Right atrium auricular region (tissue), 2 donors: ENCODE results near the gene ERC2. TPM values are rescaled to one million over a fixed set of nuclear protein-coding genes. Genes with fewer than 3 reads are reported as not detected.

Source experiments
- DNase-seq: peaks from one replicate; pipeline ENCODE4 v3.0.0-alpha.2; 2019; ENCODE audit warnings: low spot score
- H3K27ac ChIP-seq, 2 donors: fragments of 200-600 bp; sonication (generic); 1 replicate in 1 of 2; 2 replicates in 1 of 2; pipeline ENCODE4 v1.5.1; 2016 to 2019
- H3K27me3 ChIP-seq, 2 donors: fragments of 200-600 bp; sonication (generic); one replicate each; pipeline versions ENCODE4 v1.5.1 to v1.6.0; 2017 to 2019
- H3K36me3 ChIP-seq: fragments of 200-600 bp; sonication (generic); one replicate; pipeline ENCODE4 v1.5.1; 2016
- H3K4me1 ChIP-seq, 2 donors: fragments of 200-600 bp; sonication (generic); one replicate each; pipeline versions ENCODE4 v1.5.1 to v1.6.0; 2017 to 2019
- H3K4me3 ChIP-seq, 2 donors: fragments of 200-600 bp; sonication (generic); 1 replicate in 1 of 2; 2 replicates in 1 of 2; pipeline ENCODE4 v1.5.1; 2017 to 2019; ENCODE audit warnings: mild to moderate bottlenecking in 1 of 2, moderate library complexity in 1 of 2
- H3K9me3 ChIP-seq, 2 donors: fragments of 200-600 bp; sonication (generic); one replicate each; pipeline ENCODE4 v1.5.1; 2019
- CTCF ChIP-seq, 2 donors: fragments of 200-600 bp; sonication (generic); IDR thresholded peaks; one replicate each; pipeline ENCODE4 v1.5.1; 2019; ENCODE audit warnings: antibody characterized with exemption in 2 of 2
- total RNA-seq, 2 donors: library from RNA; depleted of rRNA; stranded (reverse); fragments of >200 nt; gene quantifications; one replicate each; pipeline ENCODE4 v1.1.0, GENCODE V29; 2016

The ERC2 gene
- total RNA-seq, 2 donors from 2014 or later, result 2.9 to 4.0 TPM

GRCh38 chr3:55481744-55482495, 986.3 kb downstream of the ERC2 start:
- Histone ChIP-seq H3K4me3 (peak overlapping the region; percentile 34 to 46), H3K4me1 (peaks cover 0 to 36% of the 10 kb centered on the region in 2 donors), H3K27me3 (no peaks in the 10 kb centered on the region), H3K27ac (no peak overlapping the region), H3K9me3 (no peaks in the 10 kb centered on the region), H3K36me3 (no peaks in the 10 kb centered on the region)
- no peak for TF ChIP-seq CTCF (IDR thresholded peaks at IDR 0.05)
- no peak for DNase-seq

- Histone ChIP-seq H3K9me3 (no peaks in the 10 kb centered on the region), H3K27ac (no peak overlapping the region), H3K4me1 (peaks cover 0 to 28% of the 10 kb centered on the region in 2 donors), H3K36me3 (no peaks in the 10 kb centered on the region), H3K27me3 (no peaks in the 10 kb centered on the region), H3K4me3 (peak overlapping the region; percentile 34 to 46)
- TF ChIP-seq CTCF (IDR thresholded peaks at IDR 0.05), result no peak
- DNase-seq, result no peak
Measured at GRCh38 chr3:55480911-55481743, 987.1 kb downstream of the ERC2 start.

DNA sequence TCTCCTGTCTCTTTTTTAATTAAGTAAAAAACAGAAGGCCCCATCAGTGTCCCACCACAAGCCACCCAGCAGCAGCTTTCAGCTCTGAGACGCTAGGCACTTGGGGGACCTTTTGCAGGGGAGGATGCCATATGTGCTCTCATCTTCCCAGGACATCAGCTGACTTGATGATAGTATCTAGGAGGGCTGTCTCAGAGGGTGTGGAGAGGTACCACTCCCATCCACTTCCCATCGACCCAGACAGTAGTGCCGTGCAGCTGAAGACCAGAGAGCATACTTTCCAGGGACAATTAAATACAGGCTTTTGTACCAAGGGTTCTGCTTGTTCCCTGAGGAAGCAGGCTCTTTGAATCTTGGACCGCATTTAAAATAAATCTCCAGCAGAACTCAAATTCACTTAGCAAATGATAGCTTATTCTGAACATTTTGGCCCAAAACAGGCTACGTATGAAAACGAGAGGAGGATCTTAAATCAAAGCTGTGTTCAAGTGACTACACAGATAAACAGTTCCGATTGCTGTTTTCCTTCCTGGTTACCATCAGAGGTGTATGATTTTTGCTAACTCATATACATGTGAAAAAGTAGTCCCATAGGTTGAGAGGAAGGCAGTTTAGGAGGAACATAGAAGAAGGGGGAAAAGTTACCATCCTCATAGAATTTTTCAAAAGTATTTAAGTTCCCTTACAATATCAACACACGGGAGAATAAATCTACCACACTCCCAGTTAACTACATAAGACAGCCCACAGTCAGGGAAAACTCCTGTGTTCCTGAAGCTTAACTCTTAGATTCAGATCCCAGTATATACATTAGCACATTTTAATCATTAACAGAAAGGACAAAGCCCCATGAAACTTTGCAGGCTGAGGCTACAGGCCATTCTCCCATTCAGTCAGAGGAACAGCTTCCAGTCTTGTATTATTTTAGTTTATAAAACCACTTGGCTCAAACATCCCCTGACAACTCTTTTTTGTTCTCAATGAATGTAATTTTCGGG, 990.7 kb downstream of the ERC2 start:
- no peak for DNase-seq
- Histone ChIP-seq H3K27ac (no peak overlapping the region), H3K9me3 (no peaks in the 10 kb centered on the region), H3K4me1 (peaks cover 0 to 15% of the 10 kb centered on the region in 2 donors), H3K27me3 (no peaks in the 10 kb centered on the region), H3K36me3 (no peaks in the 10 kb centered on the region), H3K4me3 (no peak overlapping the region)
- TF ChIP-seq CTCF (IDR thresholded peaks at IDR 0.05), result no peak

DNA sequence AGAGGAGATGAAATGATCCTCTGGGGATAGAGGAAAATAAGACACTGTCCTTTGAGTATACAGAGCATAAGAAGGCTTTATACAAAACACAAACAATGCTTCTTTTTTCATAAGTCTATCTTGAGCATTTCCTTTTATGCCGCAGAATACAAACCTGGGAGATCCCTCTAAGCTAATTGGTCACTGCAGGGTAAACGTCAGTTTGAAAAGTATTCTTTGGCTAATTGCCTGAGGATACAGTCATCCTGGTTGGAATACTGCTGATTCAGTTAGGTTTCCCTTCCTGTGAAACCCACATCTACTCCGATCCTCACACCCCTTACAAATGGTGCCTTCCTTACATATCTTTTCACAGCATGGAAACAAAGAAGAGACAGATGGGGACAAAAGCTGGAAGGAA, 991.8 kb downstream of the ERC2 start:
- Histone ChIP-seq H3K27ac (no peak overlapping the region), H3K4me3 (no peak overlapping the region), H3K36me3 (no peaks in the 10 kb centered on the region), H3K27me3 (no peaks in the 10 kb centered on the region), H3K9me3 (no peaks in the 10 kb centered on the region), H3K4me1 (peaks cover 0 to 4% of the 10 kb centered on the region in 2 donors)
- no peak for DNase-seq
- TF ChIP-seq CTCF (IDR thresholded peaks at IDR 0.05), result no peak

- Histone ChIP-seq H3K9me3 (no peaks in the 10 kb centered on the region), H3K27ac (no peak overlapping the region), H3K4me3 (no peak overlapping the region), H3K36me3 (no peaks in the 10 kb centered on the region), H3K27me3 (no peaks in the 10 kb centered on the region), H3K4me1 (no peaks in the 10 kb centered on the region)
- no peak for TF ChIP-seq CTCF (IDR thresholded peaks at IDR 0.05)
- no peak for DNase-seq
Measured at GRCh38 chr3:55474213-55474632, 994.0 kb downstream of the ERC2 start.
